NCI-H2196 treated with DMSO at 0.1 percent for 48 hours (cell line): ENCODE results near the gene RAN.
"Not testable (repeated sequence)": the region's sequence is repeated elsewhere in the genome, so short reads cannot be mapped to it uniquely, and the experiment has no call there.

Source experiments
- DNase-seq: peaks from one replicate; lab custom pipeline; 2025; ENCODE audit not compliant: unreplicated experiment; lab: John Stamatoyannopoulos, UW

Gene RAN

DNA sequence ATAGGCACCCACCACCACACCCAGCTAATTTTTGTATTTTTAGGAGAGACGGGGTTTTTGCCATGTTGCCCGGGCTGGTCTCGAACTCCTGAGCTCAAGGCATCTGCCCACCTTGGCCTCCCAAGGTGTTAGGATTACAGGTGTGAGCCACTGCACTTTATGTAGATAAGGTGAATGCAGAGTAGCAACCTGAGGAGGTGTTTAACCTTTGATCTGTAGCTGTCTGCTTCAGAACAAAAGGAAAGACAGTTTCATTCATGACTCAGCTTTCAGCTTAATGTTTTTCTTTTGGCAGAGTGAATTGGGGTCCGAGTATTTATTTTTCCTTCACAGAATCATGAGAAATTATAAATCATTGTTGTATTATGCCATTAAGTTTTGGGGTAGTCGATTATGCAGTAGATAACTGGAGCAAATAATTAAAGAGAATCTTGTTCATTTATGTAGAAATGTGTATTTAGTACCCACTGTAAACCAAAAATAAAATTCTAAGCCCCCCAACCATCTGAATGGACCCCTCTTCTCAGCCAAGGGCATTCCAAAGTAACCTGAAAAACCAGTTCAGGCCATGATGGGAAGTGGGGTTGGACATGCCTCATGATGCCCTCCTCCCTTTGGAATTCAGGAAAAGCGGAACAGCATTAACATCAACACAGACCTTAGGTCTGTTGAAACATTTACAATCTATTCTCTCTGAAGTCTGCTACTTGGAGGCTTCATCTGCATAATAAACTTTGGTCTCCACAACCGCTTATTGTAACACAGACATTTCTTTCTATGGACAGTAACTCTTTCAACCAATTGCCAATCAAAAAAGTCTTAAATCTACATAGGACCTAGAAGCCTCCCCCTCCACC lies 22.1 kb upstream of the RAN start:
- no peak for DNase-seq

DNA sequence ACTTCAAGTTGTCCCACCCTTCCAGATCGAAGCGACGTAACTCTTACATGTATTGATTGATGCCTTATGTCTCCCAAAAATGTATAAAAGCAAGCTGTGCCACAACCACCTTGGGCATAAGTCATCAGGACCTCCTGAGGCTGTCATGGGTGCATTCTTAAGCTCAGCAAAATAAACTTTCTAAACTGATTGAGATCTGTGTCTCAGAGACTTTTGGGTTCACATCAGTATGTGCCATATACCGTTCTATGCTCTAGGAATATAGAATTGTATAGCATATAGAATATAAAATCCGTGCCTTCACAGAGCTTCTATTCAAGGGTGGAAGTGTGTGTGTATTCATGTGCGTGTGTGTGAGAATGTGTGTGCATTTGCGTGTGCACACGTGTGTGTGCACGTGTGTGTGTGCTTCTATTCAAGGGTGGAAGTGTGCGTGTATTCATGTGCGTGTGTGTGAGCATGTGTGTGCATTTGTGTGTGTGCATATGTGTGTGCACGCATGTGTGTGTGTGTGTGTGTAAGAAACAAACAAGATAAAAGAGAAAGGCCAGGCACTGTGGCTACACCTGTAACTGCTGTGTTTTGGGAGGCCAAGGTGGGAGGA lies 21.3 kb upstream of the RAN start:
- DNase-seq: no peak

GRCh38 chr12:130856088-130856487 lies 15.8 kb upstream of the RAN start:
- no peak for DNase-seq

GRCh38 chr12:130858084-130858483 lies 13.8 kb upstream of the RAN start:
- DNase-seq: no peak

GRCh38 chr12:130859161-130859560 lies 12.7 kb upstream of the RAN start:
- DNase-seq: no peak

DNA sequence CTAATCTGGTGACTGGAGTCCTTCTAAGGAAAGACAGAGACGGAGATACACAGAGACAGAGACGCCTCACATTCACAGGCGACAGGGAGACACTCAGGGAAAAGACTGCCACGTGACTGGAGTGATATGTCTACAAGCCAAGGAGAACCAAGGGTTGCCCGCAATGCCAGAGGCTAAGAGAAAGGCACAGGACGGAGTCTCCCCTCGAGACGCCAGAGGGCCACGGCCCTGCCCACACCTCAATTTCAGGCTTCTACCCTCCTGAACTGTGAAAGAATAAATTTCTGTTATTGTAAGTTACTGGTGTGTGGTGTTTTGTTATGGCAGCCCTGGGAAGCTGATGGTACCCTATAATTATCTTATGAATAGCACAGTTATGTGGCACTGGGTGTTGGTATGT lies 11.6 kb upstream of the RAN start:
- DNase-seq: no peak

DNA sequence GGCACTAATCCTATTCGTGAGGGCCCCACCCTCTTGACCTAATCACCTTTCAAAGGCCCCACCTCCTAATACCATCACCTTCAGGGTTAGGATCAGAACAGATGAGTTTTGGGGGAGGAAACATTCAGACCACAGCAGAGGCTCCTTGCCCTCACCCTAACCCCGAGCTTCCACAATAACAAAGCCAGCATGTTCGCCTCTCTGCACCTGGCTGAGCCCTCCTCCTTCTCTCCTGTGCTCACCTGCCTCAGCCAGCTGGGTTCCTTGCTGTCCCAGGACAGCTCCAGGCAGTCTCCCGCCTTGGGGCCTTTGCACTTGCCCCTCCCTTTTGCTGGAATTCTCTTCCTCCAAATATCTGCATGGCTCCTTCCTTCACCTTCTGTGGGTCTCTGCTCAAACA lies 9.7 kb upstream of the RAN start:
- no peak for DNase-seq

GRCh38 chr12:130862771-130863170 lies 9.1 kb upstream of the RAN start:
- DNase-seq: not testable (repeated sequence)

DNA sequence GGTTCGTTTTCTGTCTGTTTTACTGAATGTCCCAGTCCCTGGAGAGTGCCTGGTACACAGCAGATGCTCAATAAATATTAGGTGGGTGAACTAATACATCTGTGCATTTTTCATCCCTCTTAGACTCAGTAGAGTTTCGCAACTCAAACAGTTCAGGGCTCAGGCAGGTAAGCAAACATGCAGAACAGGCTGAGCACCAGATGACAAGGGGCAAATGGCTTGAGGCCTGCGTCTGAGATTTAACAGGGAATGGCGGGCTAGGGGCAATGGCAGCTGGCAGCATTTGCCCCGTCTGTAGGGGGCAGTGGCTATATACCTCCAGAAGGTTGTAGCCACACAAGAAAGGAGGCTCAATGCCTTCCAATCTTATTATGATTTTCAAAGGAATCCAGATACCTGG lies 8.6 kb upstream of the RAN start:
- DNase-seq: no peak

DNA sequence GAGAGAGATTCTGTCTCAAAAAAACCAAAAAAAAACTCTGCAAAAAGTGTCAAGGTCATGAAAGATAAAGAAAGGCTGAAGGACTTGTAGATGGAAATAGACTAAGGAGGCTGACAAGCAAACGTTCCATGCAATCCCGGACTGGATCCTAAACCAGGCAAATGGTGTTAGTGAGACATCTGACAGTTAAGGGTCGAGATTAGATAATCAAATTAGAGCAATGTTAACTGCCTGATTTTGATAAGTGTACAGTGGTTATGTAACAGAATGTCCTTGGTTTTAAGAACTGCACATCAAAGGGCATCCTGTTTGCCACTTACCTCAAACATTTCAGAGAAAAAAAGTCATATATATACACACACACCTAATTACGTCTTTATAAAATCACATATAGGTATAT lies 3.5 kb upstream of the RAN start:
- no peak for DNase-seq

- DNase-seq: peak; percentile 38
Observed at GRCh38 chr12:130870442-130871285, 1.2 kb upstream of the RAN start.

GRCh38 chr12:130872179-130873096 lies 572 bp downstream of the RAN start:
- no peak for DNase-seq

DNA sequence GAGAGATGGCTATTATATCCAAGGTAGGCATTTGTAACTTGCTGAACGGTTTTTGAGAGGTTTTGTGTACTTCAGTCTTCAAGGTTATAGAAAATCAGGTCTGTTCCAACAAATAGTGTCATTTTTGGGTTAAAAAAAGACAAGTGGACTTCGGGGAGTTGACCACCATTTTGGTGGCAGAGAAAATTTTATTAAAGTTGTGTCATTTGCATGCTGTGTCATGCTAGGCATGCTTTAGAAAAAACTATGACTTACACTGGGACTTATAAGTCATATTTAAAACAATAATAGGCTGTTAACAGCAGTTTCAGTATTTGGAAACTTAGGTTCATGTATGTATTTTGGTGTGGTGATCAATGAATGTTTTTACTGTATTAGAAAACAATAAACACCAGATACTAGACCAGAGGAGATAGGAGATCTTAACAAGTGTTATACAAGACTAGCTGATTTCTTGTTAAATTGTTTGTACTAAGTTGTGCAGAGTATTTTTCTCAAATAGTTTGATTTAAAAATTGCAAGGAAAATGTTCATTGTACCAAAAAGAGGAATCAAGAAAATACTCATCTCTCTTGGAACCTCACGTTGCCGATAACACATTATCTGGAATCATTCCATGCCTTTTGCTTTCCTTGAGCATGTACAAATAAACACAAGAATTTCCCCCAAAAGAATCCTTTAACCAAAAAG lies 1.4 kb downstream of the RAN start:
- no peak for DNase-seq

DNA sequence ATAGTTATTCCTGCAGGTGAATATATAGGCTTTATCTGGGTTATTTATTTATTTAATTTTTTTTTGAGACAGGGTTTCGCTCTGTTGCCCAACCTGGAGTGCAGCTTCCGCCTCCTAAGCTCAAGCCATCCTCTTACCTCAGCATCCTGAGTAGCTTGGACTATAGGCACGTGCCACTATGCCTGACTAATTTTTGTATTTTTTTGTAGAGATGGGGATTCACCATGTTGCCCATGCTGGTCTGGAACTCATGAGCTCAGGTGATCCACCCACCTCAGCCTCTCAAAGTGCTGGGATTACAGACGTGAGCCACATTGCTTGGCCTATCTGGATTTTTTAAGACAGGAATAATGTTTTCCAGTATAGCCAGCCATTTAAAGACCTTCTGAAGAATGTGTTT lies 2.0 kb downstream of the RAN start:
- DNase-seq: no peak

DNA sequence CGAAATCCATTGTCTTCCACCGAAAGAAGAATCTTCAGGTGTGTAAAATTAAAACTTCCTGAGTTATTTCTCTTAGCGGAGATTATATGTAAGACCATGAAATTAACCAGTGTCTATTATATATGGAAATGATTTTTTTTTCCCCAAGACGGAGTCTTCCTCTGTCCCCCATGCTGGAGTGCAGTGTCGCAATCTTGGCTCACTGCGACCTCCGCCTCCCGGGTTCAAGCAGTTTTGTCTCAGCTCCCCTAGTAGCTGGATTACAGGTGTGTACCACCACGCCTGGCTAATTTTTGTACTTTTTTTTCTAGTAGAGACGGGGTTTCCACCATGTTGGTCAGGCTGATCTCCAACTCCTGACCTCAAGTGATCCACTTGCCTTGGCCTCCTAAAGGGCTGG lies 2.8 kb downstream of the RAN start:
- DNase-seq: no peak

DNA sequence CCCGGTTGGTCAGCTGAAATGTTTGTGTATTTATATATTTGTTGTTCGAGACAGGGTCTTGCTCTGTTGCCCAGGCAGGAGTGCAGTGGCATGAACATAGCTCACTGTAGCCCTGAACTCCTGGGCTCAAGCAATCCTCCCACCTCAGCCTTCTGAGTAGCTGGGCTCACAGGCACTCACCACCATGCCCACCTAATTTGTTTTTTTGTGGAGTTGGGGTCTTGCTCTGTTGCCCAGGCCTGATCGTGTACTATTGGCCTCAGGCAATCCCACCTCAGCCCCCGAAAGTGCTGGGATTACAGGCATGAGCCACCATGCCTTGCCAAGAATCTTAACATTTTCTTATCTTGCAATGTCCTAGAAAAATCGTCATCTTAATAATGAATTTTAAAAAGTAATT lies 3.3 kb downstream of the RAN start:
- DNase-seq: no peak

- not testable (repeated sequence) for DNase-seq
Observed at GRCh38 chr12:130875708-130876107, 3.8 kb downstream of the RAN start.

DNA sequence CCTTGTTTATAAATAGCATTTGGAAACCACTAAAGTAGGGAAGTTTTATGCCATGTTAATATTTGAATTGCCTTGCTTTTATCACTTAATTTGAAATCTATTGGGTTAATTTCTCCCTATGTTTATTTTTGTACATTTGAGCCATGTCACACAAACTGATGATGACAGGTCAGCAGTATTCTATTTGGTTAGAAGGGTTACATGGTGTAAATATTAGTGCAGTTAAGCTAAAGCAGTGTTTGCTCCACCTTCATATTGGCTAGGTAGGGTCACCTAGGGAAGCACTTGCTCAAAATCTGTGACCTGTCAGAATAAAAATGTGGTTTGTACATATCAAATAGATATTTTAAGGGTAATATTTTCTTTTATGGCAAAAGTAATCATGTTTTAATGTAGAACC lies 4.4 kb downstream of the RAN start:
- DNase-seq: no peak

GRCh38 chr12:130876758-130877157 lies 4.9 kb downstream of the RAN start:
- no peak for DNase-seq

DNA sequence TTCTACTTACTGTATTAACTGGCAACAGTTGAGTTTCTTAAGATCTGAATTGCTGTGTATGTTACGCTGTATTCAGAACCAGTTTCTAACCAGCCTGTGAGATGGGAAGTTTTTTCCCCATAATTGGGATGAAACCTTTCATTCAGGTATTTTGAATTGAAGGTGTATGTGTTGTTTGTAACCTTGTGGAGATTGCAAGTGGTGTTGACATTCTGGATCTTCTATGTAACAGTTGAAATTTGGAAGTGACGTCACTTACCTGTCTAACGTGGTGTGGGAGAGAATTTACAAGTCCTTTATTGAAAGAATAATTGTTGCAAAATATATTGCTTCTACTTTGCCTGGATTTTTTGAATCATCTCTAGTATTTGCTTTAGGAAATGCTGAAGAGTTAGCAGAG lies 5.5 kb downstream of the RAN start:
- DNase-seq: no peak
